ENCODE measurements around the gene CCDC69.

- TF ChIP-seq POLR2A (IDR thresholded peaks at IDR 0.05; ENCODE audit: low read length) (no peak), GATA1 (IDR thresholded peaks at IDR 0.05; ENCODE audit: low read depth, low read length) (no peak)
Measured at GRCh38 chr5:151168602-151169344, 55.1 kb downstream of the CCDC69 start.

Data from erythroblast (primary cell).